Esophagus mucosa (tissue), 1 donor: ENCODE data around the gene DUSP9. TPM values are rescaled to one million over a fixed set of nuclear protein-coding genes. Genes with fewer than 3 reads are reported as not detected.

Experiments used
- ATAC-seq: fragments of 200-7000 bp; cut with Tn5 transposase; one replicate; pipeline ENCODE4 v1.9.1; 2020
- total RNA-seq: library from RNA; stranded (reverse); gene quantifications from one replicate; pipeline ENCODE4 v1.2.4, GENCODE V29; 2023
- donor health status: DM: yes; HTN: yes; CAD: no.

Gene DUSP9
- total RNA-seq, 1 donor from 2014 or later = 0.76 TPM

- no peak for ATAC-seq
Measured at GRCh38 chrX:153622661-153623309, 24.2 kb upstream of the DUSP9 start.

- ATAC-seq = no peak
Measured at GRCh38 chrX:153623310-153624029, 23.5 kb upstream of the DUSP9 start.

GRCh38 chrX:153624196-153625091, 22.6 kb upstream of the DUSP9 start:
- no peak for ATAC-seq

- ATAC-seq = no peak
Measured at GRCh38 chrX:153625271-153626024, 21.6 kb upstream of the DUSP9 start.

- no peak for ATAC-seq
Measured at GRCh38 chrX:153626025-153626633, 20.9 kb upstream of the DUSP9 start.

- no peak for ATAC-seq
Measured at GRCh38 chrX:153626863-153627674, 19.9 kb upstream of the DUSP9 start.

- no peak for ATAC-seq
Measured at GRCh38 chrX:153627675-153628111, 19.3 kb upstream of the DUSP9 start.

GRCh38 chrX:153628129-153628528, 18.9 kb upstream of the DUSP9 start:
- no peak for ATAC-seq

- ATAC-seq = no peak
Measured at GRCh38 chrX:153628665-153629064, 18.3 kb upstream of the DUSP9 start.

GRCh38 chrX:153631346-153631745, 15.7 kb upstream of the DUSP9 start:
- no peak for ATAC-seq

GRCh38 chrX:153631907-153632594, 15.0 kb upstream of the DUSP9 start:
- no peak for ATAC-seq

GRCh38 chrX:153632595-153632946, 14.4 kb upstream of the DUSP9 start:
- no peak for ATAC-seq

- no peak for ATAC-seq
Measured at GRCh38 chrX:153633048-153633447, 14.0 kb upstream of the DUSP9 start.

GRCh38 chrX:153633607-153634180, 13.3 kb upstream of the DUSP9 start:
- ATAC-seq = no peak

GRCh38 chrX:153634236-153634635, 12.8 kb upstream of the DUSP9 start:
- no peak for ATAC-seq

GRCh38 chrX:153634832-153635231, 12.2 kb upstream of the DUSP9 start:
- ATAC-seq = no peak

GRCh38 chrX:153635388-153635787, 11.6 kb upstream of the DUSP9 start:
- ATAC-seq = no peak

- no peak for ATAC-seq
Measured at GRCh38 chrX:153635788-153636668, 11.0 kb upstream of the DUSP9 start.

- no peak for ATAC-seq
Measured at GRCh38 chrX:153636716-153637115, 10.3 kb upstream of the DUSP9 start.
